Tibial artery (tissue), 4 donors: ENCODE data around the gene NPAS3.

Experiments used
- DNase-seq, 2 donors: peaks; one replicate each; pipeline ENCODE4 v3.0.0-alpha.2; 2019
- H3K27ac ChIP-seq, 2 donors: fragments of 200-600 bp; sonication (generic) in 1 of 2; 1 replicate in 1 of 2; 2 replicates in 1 of 2; pipeline ENCODE4 v1.5.1; 2018 to 2019; ENCODE audit warnings: mild to moderate bottlenecking in 1 of 2
- H3K27me3 ChIP-seq, 2 donors: fragments of 200-600 bp; sonication (generic) in 1 of 2; one replicate each; pipeline versions ENCODE4 v1.5.1 to v1.6.0; 2016 to 2019
- H3K36me3 ChIP-seq, 3 donors: fragments of 200-600 bp; sonication (generic) in 2 of 3; one replicate each; pipeline ENCODE4 v1.5.1; 2016 to 2019; ENCODE audit warnings: mild to moderate bottlenecking in 2 of 3
- H3K4me1 ChIP-seq, 4 donors: fragments of 200-600 bp; sonication (generic) in 2 of 4; 1 replicate in 3 of 4; 2 replicates in 1 of 4; pipeline ENCODE4 v1.5.1; 2016 to 2019
- H3K4me3 ChIP-seq, 2 donors: fragments of 200-600 bp; sonication (generic) in 1 of 2; 1 replicate in 1 of 2; 2 replicates in 1 of 2; pipeline ENCODE4 v1.5.1; 2018 to 2019; ENCODE audit warnings: mild to moderate bottlenecking in 2 of 2
- H3K9me3 ChIP-seq, 3 donors: fragments of 200-600 bp; sonication (generic) in 1 of 3; one replicate each; pipeline ENCODE4 v1.5.1; 2016 to 2019
- CTCF ChIP-seq, 2 experiments: fragments of 200-600 bp in 1 of 2; fragments of 450-650 bp in 1 of 2; IDR thresholded peaks; one replicate each; pipeline ENCODE4 v1.5.1; 2017 to 2019; ENCODE audit warnings: antibody characterized with exemption in 2 of 2, mild to moderate bottlenecking in 1 of 2, moderate library complexity in 1 of 2
- intact Hi-C: fragments of 100-400 bp; cut with DNase I; formaldehyde crosslinking; loops from one replicate; pipeline ENCODE4 v1.15.0; 2023; ENCODE audit warnings: low total_unique reads

NPAS3 gene

GRCh38 chr14:33808187-33808586 is 869.5 kb downstream of the NPAS3 start:
- TF ChIP-seq CTCF (IDR thresholded peaks at IDR 0.05) = no peak
- Histone ChIP-seq H3K4me1 (no peaks in the 10 kb centered on the region), H3K4me3 (no peak overlapping the region), H3K27me3 (no peaks in the 10 kb centered on the region), H3K27ac (no peak overlapping the region), H3K9me3 (no peaks in the 10 kb centered on the region), H3K36me3 (no peaks in the 10 kb centered on the region)
- intact Hi-C loops = no loop called here
- DNase-seq = no peak

GRCh38 chr14:33809396-33809981 is 870.8 kb downstream of the NPAS3 start:
- Histone ChIP-seq H3K36me3 (no peaks in the 10 kb centered on the region), H3K4me3 (no peak overlapping the region), H3K4me1 (no peaks in the 10 kb centered on the region), H3K27ac (no peak overlapping the region), H3K27me3 (no peaks in the 10 kb centered on the region), H3K9me3 (no peaks in the 10 kb centered on the region)
- intact Hi-C loops = no loop called here
- no peak for DNase-seq
- TF ChIP-seq CTCF (IDR thresholded peaks at IDR 0.05) = no peak

- intact Hi-C loops = no loop called here
- no peak for TF ChIP-seq CTCF (IDR thresholded peaks at IDR 0.05)
- Histone ChIP-seq H3K27ac (no peak overlapping the region), H3K4me3 (no peak overlapping the region), H3K4me1 (no peaks in the 10 kb centered on the region), H3K27me3 (no peaks in the 10 kb centered on the region), H3K36me3 (no peaks in the 10 kb centered on the region), H3K9me3 (no peaks in the 10 kb centered on the region)
- DNase-seq = no peak
Observed at GRCh38 chr14:33810308-33810707, 871.6 kb downstream of the NPAS3 start.

GRCh38 chr14:33811721-33812120 is 873.0 kb downstream of the NPAS3 start:
- no peaks in the 10 kb centered on the region for H3K36me3 ChIP-seq
- H3K27ac ChIP-seq = no peak overlapping the region
- no peaks in the 10 kb centered on the region for H3K9me3 ChIP-seq
- no peaks in the 10 kb centered on the region for H3K4me1 ChIP-seq
- H3K4me3 ChIP-seq = no peak overlapping the region
- no peaks in the 10 kb centered on the region for H3K27me3 ChIP-seq
- no peak for DNase-seq
- TF ChIP-seq CTCF (IDR thresholded peaks at IDR 0.05) = no peak
- intact Hi-C loops = no loop called here

- no peak overlapping the region for H3K27ac ChIP-seq
- no peaks in the 10 kb centered on the region for H3K9me3 ChIP-seq
- no peaks in the 10 kb centered on the region for H3K27me3 ChIP-seq
- no peak overlapping the region for H3K4me3 ChIP-seq
- no peak for TF ChIP-seq CTCF (IDR thresholded peaks at IDR 0.05)
- no peaks in the 10 kb centered on the region for H3K4me1 ChIP-seq
- intact Hi-C loops = no loop called here
- DNase-seq = no peak
- H3K36me3 ChIP-seq = no peaks in the 10 kb centered on the region
Observed at GRCh38 chr14:33812181-33812580, 873.5 kb downstream of the NPAS3 start.

GRCh38 chr14:33812601-33813000 is 873.9 kb downstream of the NPAS3 start:
- no peak for TF ChIP-seq CTCF (IDR thresholded peaks at IDR 0.05)
- no peaks in the 10 kb centered on the region for H3K9me3 ChIP-seq
- H3K27ac ChIP-seq = no peak overlapping the region
- no peaks in the 10 kb centered on the region for H3K27me3 ChIP-seq
- no peak overlapping the region for H3K4me3 ChIP-seq
- no peaks in the 10 kb centered on the region for H3K36me3 ChIP-seq
- intact Hi-C loops = no loop called here
- no peaks in the 10 kb centered on the region for H3K4me1 ChIP-seq
- DNase-seq = no peak
